HPDE6-E6E7 (cell line): ENCODE results near the gene BCDIN3D.
"Not testable (repeated sequence)": the region's sequence is repeated elsewhere in the genome, so short reads cannot be mapped to it uniquely, and the experiment has no call there.

Experiments used
- DNase-seq: peaks from one replicate; pipeline ENCODE4 v3.0.0; 2011; ENCODE audit warnings: missing footprints; ENCODE audit errors: extremely low spot score

The BCDIN3D gene

DNA sequence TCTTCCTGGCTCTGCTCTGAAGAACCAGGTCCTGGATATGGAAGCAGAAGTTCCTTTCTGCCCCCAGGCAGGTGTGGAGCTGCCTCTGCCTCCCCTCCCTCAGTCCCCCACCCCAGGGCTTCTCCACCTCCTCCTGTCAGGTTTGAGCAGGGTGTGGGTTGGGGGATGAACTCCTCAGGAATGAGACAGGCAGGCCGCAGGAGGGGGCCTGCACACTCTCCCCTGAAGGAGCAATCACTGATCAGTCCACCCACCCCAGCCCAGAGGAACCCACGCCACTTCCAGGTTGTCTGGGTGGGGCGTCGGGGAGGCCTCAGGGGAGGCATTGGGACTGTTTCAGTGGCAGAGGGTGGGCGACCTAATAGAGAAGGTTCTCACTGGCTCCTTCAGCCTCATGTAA is 34.2 kb upstream of the BCDIN3D start:
- DNase-seq = no peak

DNA sequence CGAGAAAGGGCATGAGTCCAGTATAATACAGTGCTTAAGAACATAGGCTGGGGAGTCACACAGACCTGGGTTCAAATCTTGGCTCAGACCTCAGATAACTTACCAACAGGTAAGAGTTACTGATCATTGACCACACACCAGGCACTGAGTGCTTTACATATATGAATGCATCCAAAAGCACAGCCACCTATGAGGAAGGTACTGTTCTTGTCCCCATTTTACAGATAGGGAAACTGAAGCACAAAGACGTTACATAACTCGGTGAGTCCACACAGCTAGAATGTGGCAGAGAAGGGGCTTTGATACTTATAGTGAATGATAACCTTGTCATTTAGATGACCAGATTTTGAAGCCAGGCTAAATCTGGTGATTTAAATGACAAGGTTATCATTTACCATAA is 33.2 kb upstream of the BCDIN3D start:
- no peak for DNase-seq

DNA sequence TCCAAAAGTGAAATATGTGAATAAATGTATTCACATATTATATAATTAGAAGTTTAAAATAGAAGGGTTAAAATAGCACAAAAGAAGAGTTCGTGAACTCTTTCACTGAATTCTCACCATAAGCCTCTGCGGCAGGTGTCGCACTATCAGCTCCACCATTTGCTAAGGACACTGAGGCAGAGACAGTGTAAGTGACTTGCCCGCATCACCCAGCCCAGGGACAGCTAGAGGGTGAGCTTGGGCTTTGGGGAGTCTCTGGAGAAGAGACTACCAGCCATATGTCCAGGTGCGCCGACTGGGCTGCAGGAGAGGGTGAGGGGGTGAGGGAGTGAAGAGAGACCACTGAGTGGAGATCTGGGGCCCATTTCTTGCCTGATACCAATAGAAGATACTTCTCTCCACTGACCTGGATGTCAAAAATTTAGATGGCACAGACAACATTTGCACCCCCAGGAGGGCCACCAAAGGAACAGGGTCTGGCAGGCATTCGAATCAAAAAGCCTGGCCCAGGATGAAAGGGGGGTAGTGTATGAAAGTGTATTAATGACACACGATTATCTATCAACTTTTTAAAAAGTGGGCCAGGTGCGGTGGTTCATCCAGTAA is 32.3 kb upstream of the BCDIN3D start:
- DNase-seq = no peak

DNA sequence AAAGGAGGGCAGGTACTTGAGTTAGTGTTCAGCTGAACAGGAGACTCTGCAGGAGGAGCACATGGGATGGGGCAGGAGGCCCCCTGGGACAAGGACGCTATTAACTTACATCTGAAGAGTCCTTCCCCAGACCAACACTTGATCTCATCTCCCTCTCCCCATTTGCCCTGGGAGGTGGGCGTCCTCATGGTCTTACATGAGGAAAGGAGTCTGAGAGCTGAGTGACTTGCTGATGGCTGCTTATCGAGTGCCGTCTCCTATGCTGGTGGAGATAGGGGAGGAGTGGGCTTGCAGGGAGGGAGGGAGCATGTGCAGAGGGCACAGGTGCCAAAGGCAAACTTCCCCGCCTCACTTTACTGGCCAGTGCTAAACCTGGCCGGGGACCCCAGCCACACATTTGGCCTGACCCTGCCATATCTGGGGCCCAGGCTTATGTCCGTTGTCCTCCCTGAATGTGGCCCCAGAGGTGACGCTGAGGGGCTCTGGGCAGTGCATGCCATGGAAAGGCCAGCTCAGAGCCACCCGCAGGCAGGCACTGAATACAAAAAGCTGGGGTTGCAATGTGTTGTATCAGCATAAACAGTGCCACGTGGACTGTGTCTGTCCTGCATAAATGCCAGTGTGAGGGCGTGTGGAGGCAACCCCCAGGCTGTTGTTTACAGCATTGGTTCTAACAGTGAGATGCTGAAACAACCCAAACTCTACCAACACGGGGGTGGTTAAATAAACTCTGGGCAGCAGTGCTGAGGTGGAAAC is 31.4 kb upstream of the BCDIN3D start:
- DNase-seq = no peak

DNA sequence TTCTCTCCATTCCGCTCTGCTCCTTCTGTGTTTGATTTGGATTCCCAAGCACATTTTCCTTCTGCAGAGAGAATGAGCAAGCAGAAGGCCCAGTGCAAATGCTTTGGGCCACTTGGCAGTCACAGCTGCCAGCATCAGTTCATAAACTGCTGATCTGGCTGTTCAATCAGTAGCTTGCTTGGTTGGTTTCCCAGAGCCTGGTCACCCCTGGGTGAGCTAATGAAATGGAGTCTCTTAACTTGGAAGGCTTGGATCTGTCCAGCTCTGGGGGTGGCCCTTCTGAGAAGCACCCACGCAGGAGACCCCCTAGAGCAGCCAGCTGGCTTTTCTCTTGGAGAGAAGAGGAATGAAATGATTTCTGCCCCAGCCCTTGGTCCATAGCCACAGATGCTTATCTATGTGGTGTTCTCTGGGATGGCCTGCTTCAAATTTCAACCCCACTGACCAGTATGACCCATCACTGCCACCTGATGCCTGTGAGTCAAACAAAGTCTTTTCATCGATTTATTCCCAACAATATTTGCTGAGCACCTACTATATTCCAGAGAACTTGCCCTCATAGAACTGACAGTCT is 30.5 kb upstream of the BCDIN3D start:
- DNase-seq = no peak

DNA sequence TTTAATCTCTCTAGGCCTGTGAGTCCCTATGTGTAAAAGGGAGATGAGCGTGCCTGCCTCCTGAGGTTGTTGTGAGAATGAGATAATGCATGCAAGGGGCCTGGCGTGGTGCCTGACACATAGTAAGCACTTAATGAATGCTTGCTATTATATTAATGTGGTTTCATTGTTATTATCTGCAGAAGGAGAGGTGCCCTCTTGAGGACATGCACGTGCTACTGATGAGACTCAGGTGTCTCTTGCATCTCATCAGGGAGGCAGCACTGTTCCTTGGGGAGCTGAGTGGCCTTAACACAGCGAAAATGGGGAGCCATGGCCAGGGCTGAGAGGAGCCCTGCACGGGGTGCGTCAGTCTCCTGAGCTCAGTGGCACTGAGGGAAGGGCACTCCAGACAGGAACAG is 29.9 kb upstream of the BCDIN3D start:
- no peak for DNase-seq

DNA sequence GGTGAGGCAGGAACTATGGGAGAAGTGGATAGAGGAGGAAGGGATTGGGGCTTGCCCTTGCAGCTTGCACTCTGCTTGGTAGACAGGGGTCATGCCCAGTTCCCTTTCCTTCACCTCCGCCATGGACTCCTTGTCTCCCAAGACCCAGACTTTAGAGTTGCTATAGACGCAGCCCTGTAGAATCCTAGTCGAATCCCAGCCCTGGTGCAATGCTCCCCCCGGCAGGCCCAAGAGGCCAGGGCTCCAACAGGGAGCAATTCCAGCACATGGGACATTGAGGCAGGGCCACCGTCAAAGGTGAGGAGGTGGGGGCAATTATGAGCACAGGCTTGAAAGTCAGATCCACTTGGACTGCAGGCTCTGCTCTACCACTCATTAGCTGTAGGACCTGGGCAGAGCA is 29.5 kb upstream of the BCDIN3D start:
- DNase-seq = no peak

DNA sequence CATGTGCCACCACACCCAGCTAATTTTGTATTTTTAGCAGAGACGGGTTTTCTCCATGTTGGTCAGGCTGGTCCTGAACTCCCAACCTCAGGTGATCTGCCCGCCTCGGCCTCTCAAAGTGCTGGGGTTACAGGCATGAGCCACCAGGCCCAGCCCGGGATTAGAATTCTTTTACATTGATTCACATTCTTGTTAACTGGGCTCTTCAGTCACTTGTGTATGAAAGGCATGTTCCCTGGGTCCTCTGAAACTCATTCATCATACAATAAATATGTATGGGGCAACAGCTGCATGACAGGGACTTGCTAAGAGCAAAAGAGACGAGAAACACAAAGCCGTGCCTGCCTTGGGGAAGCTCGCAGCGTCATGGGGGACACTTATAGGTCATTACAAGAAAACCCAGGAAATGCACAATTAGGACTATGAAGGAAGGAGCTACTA is 28.9 kb upstream of the BCDIN3D start:
- not testable (repeated sequence) for DNase-seq

DNA sequence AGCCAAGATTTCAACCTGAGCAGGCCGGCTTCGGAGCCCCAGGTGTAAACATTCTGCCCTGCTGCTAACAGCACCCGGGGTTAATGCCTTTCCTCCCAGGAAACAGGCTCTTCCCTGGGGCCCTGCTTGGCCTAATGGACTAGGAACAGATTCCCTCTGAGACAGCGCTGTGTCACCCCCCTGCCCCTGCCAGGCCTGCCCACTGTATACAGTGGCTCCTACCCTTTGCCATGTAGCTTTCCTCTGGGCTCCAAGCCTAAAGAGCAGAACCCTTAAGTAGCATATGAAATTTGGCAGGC is 28.3 kb upstream of the BCDIN3D start:
- no peak for DNase-seq

DNA sequence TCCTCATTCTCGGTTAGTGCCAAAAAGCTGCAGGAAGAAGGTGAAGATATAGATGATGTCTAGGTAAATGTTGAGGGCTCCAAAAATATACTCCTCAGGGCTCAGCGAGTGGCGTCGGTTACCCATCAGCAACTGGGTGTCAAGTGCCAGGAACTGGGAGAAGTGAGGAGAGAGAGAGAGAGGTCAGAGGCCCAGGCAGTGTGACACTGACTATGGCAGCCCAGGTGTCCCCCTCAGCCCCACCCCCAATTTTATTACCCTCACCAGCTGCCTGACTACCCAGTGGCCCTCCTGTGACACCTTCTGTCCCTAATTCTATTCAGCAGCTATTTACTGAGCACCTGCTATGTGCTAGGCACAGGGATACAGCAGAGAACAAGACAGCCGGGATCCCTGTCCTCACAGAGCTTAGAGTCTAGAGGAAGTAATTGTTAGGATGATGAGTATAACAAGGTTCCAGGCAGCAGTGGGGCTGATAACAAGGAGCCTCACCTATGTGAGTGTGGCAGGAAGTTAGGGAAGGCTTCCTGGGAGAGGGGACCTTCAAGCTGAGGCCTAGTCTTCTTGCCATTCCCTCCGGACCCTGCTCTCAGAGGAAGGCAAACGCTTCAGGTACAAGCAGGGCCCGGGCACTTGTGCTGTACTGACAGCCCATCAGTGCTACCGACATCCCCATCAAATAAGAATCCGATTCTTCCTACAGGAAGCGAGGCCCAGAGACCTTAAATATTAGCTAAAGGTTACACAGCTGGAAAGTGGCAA is 27.8 kb upstream of the BCDIN3D start:
- no peak for DNase-seq

DNA sequence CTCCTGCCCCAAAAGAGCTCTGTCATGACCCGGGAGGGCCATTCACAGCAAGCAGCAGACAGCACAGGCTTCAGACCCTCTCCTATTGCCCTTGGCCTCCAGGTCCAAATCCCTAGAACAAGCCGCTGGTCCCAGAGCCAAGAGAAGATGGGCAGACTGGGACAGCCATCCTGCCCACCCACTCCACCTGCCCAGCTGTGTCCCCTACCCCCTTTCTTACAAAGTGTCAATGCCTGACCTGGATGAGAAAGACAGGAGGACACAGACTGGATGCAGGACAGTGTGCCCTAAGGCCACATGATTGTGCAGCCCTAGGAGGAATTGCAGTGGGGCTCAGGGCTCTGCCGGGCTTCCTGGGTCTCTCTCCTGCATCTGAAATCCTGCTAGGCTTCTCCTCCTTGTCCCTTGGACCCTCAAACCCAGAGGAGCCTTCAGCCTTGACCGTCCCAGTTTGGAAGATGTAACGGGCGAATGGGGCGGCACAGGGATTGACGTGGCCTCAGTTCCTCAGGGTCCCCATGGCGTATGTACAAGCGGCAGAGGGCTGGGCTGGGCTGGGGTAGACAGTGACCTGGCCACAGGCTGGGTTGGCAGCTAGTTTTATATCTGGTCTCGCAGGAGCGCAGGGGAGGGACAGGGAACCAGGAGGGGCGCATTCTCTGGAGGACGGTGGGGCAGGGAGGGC is 27.1 kb upstream of the BCDIN3D start:
- DNase-seq = no peak

DNA sequence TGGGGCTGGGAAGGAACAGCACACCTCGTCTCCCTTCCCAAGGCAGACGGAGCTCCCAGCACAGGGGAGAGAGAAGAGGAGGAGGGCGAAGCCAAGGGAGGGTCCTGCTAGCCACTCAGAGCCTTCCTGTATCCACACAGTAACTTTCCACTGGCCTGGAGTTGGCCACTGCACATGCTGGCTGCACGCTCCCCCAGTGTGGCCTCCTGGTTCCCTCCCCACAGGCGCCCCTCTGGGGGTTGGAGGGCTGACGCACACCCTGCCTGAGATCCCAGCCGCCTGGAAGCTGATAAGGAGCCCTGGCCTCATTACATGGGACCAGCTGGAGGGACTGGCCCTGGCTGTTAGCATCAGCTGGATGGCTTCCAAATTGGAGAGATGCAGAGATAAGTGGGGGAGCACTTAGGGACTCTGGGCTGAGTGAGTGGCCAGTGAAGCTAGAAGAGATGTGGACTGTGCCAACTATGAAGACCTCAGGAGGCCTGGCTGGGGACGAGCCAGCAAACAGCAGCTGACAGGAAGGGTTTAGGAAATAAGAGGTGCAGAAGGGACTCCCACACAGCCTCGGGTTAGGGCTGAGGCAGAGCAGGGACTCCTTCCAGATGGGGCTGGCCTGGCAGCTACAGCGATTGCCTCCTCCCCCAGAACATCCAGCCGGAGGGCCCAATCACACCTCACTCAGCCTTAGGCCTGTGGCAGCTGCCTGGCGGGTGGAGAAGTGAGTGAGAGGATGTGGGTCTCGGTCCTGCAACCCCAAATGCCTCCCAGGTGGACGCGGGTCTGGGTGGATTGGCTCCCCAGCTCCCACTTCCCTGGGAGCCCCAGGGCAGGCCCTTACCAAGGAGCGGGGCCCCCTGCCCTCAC is 26.3 kb upstream of the BCDIN3D start:
- no peak for DNase-seq

DNA sequence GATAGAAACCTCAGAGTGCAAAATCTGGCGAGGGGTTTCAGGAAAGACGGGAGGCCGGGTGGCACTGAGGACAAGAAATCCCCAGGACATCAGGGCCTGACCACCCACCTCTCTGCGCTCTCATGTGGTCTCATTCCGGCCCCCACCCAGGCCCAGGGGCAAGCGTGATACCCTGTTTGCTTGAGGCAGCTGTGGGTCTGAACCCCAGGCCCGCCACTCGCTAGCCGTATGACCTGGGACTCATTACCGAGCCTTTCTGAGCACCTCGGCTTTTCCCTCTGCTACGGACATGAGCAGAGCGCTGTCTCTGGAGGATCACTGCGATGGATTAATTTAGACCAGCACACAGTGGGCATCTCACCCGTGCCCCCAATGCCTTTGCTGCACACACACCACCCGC is 25.5 kb upstream of the BCDIN3D start:
- DNase-seq = no peak

DNA sequence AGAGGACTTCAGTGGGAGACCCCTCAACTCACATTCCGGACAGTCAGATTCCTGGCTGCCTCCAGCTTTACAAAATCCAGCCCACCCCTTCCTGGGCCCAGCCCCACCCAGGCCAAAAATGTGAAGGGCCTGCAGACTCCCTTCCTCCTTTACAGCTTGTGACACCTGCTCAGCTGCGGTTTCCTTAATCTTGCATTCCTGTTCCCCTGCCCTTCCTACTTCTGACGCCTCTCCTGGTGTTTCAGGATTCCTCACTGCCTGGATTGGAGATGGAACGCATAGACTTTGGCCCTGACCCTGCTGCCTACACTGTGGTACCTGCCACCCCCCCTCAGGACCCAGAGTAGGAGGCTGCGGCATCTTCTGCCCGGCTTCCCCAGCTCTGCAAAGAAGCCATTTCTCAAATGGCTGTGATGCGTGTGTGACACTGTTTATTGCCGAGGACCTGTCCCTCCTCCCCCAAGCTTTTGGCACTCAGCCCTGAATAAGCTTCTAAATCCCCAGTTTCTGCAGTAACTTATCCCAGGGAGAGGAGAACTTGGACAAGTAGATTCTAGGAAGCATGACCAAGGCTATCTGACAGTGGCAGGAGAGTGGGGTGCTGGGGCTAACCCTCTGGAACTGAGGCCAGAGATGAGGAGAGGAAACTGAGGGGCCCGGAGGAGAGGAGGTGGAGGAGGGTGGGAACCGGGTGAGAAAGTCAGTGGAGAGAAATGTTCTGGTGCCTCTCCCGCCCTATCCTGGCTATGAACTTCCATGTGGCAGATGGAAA is 24.9 kb upstream of the BCDIN3D start:
- DNase-seq = no peak

DNA sequence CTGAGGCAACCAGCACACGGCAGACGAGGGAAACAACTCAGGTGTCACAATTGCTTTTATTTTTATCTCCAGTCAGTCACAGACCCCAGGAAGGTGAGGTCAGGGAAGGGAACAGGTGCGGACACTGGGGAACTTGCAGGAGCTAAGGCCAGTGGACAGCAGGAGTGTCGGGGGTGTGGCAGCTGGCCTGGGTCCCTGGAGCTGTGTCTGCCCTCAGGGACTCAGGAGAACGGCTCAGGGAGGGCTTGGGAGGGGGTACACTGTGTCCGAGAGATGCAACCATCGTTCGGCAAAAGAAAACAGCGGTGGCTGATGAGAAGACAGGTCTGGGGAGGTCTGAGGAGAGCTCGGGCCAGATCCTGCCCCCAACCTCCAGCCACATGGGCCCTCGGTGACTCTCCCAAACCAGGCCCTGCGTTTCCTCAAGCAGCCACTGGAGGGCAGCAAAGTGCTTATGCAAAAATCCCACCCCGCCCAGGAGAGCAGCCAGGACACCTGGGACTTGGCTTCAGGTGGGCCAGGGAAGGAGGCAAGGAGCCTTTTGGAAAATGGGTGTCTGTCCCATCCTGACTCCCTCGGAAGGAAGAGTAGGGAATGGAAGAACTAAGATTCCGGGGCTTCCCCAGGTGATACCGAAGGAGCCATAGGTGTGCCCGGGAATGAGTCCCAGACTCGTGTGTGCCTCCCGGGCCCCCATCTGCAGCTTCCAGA is 24.1 kb upstream of the BCDIN3D start:
- DNase-seq = peak; percentile 92

DNA sequence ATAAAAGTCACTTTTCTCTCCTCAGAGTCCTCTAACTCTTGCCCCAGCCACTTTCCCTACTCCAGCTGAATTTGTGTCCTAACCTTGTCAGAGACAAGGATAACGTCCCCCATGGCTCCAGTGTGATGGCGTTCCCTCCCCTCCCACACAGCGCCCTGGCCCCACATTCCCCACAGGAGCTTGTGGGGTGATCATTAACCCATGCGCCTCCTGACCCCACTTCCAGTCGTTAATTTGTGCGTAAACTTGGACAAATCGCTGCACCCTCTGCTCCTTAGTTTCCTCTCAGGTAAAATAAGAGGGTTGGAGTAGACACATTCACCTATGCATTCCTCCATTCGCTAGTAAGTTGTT is 22.9 kb upstream of the BCDIN3D start:
- no peak for DNase-seq

DNA sequence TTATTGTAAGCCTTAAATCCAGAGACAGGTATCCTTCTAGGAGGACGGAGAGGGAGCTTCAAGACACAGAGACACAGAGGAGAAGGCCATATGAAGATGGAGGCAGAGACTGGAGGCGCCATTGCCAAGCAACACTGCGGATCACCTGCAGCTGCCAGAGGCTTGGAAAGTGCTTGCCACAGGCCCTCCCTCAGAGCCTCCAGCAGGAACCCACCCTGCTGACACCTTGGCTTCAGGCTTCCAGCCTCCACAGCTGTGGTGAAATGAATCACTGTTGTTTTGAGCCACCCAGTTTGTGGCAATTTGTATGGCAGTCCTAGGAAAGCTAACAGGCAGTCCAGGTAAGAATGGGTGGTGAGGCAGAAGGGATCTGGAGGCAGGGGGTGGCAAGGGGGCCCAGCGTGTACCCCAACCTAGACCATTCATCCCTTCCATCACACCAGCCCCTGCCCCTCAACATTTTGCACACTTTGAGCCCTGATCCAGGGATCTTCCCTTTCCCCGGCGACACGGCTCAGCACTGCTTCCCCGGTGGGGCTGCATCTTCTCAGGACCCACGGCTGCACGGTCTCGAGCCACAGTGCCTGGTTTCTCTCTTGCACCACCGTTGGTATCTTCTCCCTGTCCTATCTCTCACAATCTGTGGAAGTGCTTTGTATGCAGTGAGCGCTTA is 22.3 kb upstream of the BCDIN3D start:
- DNase-seq = no peak

DNA sequence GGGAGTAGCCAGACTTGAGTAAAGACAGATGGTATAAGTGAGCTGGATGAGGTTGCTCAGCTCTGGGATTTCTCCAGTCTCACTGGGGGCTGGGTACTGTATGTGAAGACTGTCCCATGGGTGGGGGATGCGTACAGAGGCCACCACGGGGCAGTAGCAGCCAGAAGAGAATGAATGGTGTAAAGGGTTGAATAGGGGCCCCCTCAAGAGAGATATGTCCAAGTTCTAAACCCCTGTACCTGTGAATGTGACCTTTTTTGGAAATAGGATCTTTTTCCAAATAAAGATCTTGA is 21.8 kb upstream of the BCDIN3D start:
- no peak for DNase-seq

DNA sequence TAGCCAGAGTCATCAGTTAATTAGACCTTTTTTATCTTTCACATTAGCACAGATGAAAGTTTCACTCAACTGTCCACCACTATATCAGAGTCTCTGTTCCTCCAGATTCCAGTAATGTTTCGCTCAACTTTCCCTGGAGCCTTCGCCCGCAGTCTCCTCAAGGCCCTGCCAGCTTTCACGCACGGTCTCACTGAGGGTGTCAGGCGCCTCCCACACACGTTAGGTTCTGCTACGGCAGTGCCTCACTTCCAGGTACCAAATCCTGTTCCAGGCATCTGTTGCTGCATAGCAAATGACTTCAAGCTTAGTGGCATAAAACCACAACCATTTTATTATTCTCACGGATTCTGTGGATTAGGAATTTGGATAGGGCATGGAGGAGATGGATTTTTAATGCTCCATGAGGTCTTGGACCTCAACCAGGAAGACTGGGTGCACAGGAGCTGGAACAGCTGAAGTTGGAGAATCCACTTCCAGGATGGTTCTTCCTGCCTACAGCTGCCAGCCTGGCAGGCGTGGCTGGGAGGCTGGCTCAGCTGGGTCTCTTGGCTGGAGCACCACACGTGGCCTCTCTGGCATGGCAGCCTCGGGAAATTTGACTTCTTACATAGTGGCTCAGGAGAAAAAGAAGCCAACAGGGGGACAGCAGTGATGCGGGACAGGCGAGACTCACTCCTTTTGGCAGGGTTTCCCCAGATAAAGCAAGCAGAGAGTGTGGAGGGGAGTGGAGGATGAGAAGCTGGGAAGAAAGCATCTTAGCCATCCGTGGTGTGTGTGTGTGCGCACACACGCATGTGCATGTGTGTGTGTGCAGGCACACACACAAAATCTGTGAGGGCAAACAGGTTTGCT is 21.3 kb upstream of the BCDIN3D start:
- DNase-seq = no peak
